Measurements from ENCODE around the gene SOX9.

Gene SOX9

DNA sequence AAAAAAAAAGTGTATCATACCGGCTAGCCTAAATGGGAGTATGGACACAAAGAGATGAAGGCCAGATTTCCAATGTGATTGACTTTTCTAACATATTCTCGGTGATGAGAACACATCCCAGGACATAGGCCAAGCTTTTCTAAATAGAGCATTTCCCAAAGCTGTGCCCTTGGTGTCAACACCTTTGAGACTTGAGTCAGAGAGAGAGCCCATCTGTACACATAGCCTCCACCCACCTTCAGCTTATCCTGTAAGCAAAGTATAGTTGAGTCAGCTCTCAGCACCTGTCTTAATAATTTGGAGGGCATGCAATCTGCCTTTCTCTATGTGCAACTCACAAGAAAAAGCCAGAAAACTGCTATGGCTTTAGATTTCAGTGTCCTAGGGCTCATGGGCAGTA is 42.7 kb downstream of the SOX9 start:
- DNase-seq, result no peak

GRCh38 chr17:72164158-72164739 is 43.4 kb downstream of the SOX9 start:
- no peak for DNase-seq

DNA sequence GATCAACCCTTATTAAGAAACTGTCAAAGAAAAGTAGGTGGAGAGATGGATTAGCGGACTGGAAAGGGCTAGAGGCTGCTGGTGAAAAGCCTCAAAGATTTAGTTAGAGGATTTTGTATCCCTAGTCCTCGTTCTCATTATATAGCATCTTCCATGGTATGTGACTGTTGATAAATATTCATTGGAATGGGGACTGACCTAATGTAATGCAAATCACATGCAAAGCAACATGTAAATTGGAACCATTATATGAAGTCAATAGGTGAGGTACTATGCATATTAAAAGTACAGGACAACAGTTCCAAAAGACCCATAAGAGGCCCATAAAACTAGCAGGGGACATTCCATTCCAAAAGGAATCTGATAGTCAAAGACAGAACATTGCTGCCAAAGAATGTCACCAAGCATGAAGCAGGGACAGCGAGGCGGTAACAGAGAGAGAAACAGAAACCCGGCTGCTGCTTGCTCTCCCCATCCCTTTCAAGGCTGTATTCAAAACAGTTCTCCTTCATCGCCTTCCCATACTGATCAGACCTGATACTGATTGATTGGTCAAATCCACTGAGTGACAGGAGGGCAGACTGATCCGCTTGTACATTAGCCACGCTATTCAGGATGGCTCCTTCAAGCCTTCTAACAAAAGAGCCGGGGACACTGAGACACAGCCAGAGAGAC is 44.5 kb downstream of the SOX9 start:
- DNase-seq, result no peak

DNA sequence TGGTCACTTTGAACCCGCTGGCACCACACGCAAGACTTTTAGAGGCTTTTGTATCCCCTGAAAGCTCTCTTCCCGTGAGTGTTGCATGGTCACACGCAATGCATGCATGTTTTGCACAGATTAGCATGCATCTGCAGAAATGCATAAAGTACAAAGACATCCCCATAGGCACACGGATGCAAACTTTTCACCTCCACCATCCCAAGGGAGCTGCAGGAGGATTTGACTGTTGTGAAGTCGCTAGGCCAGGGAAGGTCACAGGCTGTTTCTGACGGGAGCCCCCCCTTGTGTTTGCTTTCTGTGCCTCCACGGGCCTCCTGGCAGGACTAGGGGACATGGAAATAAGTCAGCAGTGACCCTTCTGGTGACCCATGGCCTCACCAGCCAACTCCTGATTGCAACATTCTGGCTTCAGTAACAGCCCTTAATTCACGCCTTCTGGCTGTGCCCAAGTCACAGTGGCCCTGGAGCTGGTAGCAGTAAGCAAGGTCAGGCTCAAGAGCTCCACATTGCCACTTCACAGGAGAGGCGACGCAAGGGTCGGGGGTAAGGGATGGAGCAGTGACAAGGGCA is 45.1 kb downstream of the SOX9 start:
- DNase-seq, result no peak

GRCh38 chr17:72167593-72167992 is 46.8 kb downstream of the SOX9 start:
- DNase-seq, result no peak

DNA sequence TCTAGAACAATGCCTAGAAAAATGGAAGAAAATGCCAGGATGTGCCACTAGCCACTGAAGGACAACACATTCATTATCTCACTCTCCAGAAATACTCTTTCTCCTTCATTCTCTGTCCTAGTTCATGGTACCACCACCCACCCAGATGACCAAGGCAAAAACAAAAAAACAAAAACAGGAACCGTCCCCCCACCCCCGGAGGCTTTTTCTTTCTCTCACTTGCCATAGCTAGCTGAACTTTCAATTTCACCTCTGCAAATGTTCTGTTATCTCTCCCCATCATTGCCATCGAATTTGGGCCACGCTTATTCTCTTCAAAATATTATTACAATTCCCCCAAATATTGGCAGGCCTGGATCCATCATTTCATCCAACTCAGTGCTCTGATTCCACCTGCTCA is 49.0 kb downstream of the SOX9 start:
- DNase-seq, result no peak

DNA sequence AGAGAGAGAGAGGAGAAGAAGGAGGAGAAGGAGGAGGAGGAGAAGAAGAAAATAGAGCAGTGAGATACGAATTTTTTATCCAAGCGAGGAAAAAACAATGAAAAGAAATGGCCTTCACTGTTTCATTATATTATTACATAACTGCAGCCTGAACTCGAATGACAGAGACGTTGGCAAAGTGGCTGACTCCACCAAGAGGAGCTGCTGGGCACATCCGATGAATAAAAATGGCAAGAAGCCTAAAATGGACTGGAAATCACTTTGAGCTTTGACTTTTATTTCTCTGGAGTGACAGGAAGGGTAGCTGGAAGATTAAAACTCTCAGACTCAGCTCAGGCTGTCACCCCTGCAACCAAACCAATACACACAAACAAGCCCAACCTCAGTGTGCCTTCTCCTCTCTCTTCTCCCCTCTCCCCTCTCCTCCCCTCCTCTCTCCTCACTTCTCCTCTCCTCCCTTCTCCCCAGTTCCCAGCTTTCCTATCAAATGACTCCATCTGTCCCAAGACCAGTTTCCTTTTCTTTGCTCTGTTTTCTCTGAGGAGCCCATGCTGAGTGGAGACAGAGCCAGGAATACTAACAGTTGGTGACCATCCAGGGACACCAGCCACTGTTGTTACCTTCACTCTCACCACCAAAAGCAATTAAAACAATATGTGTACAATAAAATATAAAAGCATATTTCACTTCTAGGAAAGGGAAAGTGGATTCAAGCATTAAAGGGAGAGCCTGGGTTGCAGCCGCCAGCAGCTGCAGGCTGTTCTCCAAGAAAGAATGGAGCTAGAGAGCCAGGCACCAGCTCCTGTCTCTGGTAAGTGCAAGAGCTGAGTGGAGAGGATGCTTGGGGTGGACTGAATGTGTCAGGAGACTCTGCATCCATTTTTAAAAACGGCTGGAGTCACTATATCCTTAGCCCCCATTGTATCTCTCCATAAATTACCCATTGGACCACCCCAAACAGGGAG is 51.2 kb downstream of the SOX9 start:
- no peak for DNase-seq

DNA sequence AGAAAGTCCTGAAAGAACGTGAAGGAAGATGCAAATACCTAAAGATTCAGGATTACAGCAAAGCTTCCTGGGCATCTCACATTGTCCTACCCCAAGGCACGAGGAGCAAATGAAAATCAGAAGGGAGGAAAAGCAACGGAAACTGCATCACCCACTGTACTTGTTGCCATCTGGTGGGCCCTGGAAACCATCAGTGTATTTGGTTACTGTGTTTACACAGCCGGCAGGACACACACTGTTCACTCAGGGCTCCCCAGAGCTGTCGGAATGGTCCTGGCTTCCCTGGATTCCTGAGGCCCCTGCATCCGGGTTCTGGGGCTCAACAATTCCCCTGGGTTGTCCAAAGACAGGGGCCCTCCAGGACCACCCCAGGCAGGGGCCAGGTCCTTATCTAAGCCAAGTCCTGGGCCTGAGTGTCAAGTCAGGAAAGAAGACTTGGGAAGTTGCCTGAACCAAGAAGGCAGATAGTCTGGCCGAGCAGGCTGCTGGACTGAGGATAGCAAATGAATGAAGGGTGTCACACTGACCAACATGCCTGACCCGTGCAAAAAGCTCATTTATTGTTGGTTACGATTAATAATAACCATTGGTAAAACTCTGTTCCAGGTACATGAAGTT is 52.8 kb downstream of the SOX9 start:
- no peak for DNase-seq

GRCh38 chr17:72175263-72175662 is 54.4 kb downstream of the SOX9 start:
- DNase-seq, result no peak
